ENCODE results near the gene RBM44.
"Not testable (repeated sequence)": the region's sequence is repeated elsewhere in the genome, so short reads cannot be mapped to it uniquely, and the experiment has no call there.

Gene RBM44, protein sequence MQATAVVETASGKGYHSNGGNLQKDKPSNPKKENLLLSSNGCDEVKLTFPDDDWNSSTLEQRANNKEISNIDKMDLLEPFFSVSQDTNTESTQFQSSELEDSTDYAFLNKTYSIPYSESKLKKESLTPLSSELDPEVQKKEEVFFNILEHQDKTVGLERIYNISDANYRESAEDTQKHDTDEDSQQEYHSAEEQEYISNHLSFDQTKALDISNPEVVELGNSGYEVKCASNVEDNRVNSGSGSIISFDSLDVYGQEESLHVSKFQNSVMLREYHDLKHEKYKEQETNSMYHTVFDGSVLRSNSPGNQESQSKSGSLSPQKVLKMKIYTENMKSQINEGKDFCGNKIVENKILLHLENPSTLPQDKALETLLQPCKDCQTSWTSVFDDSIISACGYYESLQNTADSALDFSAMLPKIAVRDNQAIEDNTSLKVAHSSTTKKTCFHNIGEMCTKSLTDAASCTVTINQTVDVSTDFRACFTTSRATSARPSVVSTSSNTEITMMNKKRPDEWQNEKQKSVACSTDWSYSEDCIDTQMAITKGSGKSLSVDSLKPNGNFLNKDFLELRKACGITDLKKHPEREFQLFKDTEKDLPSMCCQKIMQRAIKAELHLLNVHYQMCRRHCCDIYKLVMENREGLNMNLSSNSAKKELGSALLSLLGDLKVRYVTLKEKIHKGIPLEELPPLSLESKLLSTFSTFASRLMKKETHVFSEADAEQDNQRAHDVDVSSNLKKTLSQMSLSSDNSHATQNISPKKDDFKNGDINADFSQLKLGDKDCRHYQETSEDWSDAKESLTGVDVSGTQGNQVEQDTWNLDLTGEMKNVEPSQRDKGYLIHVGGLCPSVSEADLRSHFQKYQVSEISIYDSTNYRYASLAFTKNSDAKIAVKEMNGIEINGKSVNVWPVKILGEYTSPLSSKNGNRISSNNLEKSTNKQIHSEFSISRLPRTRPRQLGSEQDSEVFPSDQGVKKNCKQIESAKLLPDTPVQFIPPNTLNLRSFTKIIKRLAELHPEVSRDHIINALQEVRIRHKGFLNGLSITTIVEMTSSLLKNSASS
- 1.9 to 7.5 (median 2.7) reads per million in 3 experiments for total RNA-seq

DNA sequence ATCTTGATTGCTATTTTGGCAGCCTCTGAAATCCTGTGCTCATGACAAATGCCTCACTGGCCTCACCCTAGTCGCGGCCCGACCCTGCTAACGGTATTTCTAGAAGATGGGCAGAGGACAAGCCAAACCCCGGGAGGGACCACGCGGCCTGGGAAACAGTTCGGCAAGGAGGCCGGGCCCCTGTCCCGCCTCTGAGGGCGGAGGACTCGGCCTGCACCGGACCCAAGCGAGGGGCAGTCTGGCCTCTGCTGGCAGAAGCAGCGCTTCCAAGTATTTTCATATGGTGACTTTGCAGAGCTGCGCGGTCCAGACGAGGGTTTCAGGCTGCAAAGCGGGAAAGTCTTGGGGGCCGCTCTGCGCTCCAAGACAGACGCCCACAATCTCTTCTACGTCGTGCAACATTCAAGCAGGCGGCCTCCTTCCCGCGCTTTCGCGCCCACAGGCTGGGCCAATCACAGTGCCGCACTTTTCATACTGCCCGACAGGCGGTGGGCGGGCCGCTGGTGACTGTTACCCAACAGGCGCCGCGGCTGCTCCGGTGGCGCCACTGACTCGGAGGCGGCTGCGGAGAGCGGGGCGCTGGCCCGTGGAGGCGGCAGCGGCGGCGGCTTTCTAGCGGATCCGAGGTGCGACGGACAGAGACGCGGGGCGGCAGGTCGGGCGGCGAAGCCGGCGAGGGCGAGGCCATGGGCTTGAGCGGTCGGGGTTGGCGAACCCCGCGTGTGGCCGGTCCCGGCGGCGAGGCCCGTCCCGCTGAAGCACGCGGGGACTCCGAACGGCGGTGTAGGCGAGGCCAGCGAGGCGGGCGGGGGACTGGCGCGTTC lies at the start of gene RBM44:
TSS of gene RBM44 (plus strand) at position 544 of the 824 bp plus-strand sequence. CDS start 14,831 bp downstream, outside the sequence.
- no peak for DNase-seq

DNA sequence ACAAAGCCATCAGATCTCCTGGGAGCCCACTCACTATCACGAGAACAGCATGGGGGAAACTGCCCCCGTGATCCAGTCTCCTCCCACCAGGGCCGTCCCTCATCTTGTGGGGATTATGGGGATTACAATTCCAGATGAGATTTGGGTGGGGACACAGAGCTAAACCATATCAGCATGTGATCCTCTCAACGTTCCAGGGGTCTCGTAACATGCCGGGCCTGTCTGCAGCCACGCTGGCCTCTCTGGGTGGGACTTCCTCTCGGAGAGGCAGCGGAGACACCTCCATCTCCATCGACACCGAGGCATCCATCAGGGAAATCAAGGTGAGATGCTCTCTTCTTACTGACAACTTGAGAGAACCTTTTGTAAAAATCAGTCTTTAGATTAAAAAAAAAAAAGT lies 49.6 kb upstream of the RBM44 start:
- no peak for DNase-seq

DNA sequence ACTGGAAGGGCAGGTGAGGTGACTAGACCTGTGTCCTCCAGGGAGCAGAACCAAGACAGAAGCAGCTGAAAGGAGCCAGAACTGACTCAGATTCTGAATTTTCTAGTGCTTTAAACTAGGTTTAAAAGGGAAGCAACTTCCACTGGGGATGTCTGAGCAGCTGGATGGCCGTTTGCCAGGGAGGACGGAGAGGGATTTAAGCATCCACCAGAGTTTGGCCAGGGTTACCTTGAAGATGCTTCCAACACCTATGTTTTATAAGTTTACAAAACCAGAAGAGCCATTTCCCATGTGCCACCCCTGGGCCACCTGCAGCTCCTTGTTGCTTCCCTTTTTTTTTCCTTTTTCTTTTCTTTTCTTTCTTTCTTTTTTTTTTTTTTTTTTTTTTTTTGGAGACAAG lies 48.6 kb upstream of the RBM44 start:
- DNase-seq, result no peak

DNA sequence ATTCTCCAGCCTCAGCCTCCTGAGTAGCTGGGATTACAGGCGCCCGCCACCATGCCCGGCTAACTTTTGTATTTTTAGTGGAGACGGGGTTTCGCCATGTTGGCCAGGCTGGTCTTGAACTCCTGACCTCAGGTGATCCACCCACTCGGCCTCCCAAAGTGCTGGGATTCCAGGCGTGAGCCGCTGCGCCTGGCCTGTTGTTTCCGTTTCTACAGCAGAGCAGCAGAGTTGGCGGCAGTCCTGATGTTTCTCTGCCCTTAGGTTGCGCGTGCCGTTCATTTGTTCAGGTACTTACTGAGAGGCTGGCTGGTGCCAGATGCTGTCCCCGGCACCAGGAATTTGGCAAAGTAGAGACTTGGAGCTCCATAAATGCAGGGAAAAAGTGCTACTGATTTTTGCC lies 48.1 kb upstream of the RBM44 start:
- not testable (repeated sequence) for DNase-seq

DNA sequence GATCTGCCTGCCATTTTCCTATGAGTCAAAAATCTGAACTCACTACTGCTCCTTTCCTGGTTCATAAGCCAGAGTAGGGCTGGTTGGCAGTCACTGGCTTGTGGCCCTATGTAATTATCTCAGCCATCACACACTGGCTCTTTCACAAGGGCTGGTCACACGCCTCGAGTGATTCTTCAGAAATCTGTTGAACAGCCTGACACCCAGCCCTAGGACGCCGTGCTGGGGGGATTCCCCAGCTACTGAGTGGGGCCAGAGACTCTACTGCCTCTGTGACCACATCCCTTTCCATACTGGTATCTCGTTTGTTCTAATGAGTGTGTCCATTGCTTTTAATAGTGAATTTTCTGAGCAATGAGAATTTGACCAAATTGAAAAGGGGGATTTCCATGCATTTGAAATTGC lies 45.8 kb upstream of the RBM44 start:
- DNase-seq, result no peak

DNA sequence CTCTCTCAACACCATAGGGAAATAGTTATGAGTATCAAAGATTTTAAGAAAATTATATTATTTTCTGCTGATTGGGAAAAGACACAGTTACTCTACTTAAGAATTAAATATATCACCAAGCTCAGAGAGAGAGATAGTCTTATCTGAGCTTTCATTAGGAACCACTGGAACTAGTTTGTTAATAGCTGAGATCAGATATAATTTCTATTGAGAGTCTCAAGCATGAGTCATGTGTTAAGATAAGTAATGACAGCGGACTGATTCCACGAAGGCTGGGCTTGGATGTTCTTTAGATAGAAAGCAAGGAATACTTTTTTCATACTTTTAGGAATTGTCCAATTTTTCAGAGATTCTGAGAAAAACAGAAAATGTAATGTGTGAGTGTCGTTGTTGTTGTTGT lies 44.4 kb upstream of the RBM44 start:
- DNase-seq, result no peak

DNA sequence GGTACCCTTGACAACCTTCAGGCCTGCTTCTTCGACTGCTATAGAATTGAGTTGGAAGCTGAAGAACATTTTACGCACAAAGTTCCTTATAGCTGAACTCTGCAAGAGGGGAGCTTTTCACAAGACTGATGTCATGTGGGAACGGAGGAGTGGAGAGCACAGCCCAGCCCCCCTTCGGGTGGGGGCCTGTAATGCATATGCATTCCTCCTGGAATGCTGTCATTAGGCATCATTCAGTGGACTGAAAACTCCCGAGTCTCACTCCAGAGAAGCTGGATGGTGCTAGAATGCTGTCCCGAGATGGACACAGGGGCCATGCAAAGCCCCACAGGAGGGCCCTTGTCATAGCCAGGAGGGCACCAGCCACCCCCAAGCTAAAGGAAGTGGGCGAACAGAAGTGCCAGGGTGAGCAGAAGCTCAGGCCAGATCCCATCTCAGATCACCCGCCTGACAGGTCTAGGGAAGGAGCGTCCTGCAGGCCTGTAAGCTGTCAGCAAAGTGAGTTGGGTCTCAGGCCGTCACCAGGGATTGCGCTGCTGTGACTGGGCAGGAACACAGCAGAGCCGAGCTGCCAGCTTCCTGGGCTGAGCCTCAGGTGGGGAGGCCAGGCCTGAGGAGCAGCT lies 43.8 kb upstream of the RBM44 start:
- no peak for DNase-seq

DNA sequence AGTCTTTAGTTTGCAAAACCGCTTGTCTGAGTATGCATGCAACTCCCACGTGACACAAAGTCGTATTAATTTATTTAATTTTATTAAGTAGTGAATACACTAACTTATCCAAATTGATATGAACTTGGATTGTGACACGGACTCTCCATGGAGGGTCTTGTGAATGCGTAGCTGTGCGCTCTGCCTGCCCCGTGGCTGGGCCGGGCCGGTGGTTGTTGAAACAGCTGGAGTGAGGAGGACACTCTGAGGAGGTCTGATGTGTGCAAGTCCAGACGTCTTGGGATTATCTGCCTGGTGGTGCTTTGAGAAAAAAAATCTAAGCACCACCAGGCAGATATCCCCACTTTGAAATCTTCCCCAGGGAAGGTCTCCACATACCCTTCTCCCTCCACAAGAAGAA lies 41.0 kb upstream of the RBM44 start:
- no peak for DNase-seq

DNA sequence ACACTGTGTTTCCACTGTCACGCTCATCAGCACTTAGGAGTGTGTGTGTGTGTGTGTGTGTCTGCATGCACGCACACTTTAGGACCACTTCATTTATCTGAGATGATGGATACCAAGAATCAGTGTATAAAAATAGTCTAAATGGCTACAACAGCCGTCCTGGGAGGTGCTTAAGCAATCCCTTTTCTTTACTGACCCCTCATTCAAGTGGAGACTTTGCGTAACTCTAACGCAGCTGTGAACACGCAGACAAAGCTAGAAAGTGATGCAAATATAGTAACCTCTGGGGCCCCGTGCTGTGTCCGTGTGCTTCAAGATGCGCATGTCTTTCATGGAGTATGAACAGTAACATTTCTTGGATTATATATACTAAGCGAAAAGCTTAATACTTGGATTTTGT lies 40.4 kb upstream of the RBM44 start:
- no peak for DNase-seq

DNA sequence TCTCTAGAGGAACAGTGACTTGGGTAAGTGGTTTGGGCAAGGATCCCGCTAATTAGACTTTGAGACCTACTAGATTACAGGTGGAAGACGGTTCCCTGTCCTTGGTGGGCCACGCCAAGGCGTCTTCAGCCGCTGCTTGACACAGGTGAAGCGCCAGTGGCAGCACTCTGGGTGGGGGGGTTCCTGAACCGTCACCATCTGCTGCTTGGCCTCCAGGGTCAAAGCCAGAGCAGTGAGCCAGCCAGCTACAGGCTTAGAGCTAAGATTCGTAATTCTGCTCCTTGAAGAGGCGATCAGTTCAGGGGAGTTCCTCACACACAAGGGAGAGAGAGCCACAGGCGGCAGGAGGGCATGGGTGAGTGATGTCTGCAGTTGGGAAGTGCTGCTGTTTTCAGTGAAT lies 39.4 kb upstream of the RBM44 start:
- DNase-seq, result no peak

DNA sequence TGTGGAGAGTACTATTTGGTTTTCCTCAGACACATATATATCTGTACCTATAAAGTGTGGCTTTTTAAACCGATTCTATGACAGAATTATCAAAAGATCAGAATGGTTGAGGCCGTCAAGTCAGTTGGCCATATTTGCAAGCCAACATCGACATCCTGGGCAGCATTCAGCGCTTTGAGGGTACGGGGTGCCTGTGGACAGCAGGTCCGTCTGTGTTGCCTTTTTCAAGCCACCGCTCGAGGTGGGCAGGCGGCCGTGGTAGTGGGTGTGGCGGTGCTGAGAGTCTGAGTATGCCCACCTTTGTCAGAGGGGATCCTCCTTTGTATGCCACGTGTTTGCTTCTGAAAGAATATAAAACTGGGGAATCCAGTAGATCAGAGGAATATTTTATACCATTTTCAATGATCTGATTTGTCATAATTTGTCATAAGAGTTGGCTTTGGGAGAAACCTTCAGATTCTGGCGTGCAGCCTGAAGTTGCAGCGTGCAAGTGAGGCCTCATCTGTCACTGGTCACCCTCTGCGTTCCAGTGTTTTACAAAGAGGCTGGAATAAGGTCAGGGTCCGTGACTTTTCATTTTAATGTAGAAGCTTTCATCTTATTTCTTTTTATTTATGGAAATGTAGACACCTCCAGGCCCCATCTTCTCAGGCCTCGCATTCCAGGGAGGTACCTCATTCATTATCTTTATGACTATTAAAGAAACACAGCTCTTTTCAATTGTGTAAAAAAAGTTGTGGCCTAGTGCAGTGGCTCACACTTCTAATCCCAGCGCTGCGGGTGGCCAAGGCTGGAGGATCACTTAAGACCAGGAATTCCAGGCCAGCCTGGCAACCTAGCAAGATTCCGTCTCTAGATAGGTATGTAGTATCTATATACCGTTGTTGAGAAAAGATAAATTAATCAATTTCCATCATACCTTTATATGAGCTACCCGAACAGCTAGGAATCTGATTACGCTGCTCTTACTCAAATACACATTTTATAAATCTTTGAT lies 37.8 kb upstream of the RBM44 start:
- no peak for DNase-seq

DNA sequence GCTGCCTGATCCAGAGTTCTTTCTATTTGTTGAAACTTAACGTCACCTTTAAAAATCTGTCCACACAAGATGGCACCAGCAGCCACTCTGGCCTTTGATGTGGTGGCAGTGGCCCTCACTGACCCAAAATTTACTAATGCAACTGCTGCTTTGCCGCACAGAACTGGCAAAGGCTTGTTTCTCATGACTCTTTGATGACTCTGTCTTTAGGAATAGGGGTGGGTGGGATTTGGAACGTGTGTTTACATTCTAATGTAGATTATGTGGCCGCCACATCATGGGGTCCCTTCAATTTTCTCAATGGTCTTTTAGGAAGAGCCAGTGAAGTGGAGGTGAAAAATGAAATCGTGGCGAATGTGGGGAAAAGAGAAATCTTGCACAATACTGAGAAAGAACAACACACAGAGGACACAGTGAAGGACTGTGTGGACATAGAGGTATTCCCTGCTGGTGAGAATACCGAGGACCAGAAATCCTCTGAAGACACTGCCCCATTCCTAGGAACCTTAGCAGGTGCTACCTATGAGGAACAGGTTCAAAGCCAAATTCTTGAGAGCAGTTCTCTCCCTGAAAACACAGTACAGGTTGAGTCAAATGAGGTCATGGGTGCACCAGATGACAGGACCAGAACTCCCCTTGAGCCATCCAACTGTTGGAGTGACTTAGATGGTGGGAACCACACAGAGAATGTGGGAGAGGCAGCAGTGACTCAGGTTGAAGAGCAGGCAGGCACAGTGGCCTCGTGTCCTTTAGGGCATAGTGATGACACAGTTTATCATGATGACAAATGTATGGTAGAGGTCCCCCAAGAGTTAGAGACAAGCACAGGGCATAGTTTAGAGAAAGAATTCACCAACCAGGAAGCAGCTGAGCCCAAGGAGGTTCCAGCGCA lies 36.0 kb upstream of the RBM44 start:
- not testable (repeated sequence) for DNase-seq

DNA sequence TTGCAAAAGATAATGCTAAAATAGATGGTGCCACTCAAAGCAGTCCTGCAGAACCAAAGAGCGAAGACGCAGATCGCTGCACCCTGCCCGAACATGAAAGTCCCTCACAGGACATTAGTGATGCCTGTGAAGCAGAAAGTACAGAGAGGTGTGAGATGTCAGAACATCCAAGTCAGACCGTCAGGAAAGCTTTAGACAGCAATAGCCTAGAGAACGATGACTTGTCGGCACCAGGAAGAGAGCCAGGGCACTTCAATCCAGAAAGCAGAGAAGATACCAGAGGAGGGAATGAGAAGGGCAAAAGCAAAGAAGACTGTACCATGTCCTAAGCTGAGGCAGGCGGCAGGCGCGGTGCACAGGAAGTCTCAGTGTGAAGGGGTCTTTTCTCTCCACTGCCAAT lies 34.8 kb upstream of the RBM44 start:
- no peak for DNase-seq

DNA sequence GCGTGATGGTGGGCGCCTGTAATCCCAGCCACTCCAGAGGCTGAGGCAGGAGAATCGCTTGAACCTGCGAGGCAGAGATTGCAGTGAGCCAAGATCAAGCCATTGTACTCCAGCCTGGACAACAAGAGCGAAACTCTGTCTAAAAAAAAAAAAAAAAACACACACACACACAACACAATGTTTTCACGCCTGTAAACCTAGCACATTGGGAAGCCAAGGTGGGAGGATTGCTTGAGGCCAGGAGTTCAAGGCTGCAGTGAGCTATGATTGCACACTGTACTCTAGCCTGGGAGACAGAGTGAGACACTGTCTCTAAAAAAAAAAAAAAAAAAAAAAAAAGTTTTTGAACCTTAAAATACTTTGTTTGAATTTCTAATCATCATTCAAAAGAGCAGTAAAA lies 33.5 kb upstream of the RBM44 start:
- not testable (repeated sequence) for DNase-seq

DNA sequence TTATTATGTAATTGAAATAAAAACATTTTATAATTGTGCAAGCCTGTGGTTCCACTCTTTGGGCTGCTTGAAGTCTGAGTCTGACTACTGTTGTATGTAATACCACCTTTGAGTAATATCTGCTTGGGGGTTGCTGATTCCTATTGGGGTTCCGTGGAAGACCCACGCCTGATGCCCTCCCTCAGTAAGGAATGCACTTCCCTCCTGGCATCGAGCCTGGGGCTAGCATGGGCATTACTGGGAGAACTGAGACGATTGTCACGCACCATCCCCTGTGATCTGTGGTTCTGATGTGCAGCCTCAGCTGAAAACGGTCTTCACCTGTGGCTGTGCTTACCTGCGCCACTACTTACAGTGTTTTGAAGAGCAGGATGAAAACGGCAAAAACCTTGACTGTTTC lies 32.7 kb upstream of the RBM44 start:
- no peak for DNase-seq

DNA sequence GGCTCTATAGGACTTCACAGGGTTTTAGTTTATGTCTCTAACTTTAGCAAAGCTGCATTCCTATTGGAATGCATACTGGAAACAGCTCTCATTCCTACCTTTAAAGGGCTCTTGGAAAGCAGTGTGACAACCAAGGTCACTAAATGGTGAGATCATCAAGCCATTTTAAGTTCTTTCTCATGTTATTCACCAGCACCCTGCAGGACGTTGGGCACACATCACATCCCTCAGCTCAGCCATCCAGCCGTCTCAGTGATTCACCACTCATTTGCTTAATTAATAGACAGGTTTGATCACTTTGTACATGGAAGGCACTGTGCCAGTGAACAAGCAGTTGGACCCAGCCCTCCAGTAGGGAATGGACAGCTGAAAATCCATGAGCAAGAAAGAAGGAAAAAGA lies 32.2 kb upstream of the RBM44 start:
- DNase-seq, result no peak

DNA sequence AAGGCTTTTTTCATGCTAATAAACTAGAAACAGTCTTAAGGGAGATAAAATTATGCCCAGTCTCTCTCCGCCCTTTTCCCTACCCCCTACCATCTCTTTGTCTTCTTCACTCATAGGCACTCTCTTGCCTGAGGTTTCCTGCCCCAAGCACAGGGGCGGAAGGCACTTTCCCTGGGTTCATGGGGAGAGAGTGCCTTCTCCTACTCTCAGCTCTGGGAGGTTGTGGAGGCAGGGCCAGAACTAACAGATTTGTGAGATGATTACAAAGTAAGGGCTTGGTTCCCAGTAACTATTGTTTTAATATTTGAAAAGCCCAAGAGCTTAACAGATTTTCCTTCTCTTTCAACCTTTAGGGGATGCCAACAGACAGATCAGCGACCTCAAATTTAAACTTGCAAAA lies 26.1 kb upstream of the RBM44 start:
- DNase-seq, result no peak

DNA sequence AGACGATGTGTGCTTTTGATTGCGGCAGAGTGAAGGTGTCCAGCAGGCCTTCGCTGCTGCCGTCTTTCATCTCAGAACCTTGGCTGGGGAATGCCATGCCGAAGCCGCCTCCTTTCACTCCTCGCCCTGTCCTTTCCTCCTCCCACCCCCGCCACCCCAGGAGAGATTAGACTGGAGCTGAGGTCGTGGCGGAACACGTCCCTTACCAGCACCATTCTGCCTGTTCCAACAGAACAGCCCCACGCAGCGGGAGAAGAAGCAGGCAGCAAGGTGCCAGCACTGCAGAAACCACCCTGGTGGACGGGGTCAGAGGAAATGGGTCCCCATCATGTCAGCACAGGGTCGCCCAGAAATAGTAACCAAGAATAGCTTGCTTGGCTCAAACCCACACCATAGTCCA lies 24.8 kb upstream of the RBM44 start:
- no peak for DNase-seq

DNA sequence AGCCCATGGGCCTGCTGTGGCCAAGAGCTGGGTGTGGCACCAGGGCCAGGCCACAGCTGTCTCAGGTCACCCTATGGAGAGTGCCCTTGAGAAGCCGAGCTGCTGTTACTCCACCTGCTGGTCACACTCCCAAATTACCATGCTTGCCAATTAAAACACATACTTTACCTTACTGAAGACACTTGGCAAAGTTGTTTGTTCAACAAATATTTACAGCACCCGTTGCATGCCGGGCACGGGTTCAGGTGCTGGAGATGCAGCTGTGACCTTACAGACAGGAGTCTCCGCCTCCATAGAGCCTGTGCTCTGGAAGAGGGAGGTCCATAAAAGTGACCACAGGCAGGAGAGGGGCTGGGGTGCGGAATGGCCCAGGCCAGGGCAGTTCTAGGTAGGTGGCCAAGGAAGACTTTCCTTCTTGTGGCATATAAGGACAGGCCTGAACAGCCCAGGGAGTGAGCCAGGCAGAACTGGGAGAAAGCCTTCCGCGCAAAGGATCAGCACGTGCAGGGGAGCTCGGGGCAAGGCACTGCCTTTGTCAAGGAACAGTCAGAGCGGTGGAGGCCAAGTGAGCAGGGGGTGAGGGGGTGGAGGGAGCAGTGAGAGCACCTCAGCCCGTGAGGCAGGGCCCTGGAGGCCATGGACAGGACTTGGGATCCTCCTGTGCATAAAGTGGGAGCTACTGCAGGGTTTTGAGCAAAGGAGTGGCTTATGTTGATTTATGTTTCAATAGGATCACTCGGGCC lies 23.6 kb upstream of the RBM44 start:
- no peak for DNase-seq
